HFFc6 (cell line): ENCODE data around the gene GPC6. TPM values are rescaled to one million over a fixed set of nuclear protein-coding genes. Genes with fewer than 3 reads are reported as not detected.

Experiments
- DNase-seq: peaks from one replicate; pipeline ENCODE4 v3.0.0-alpha.2; 2018
- H3K27ac Mint-ChIP-seq: 2 replicates; pipeline ENCODE4 v1.8.0; 2020; ENCODE audit warnings: mild to moderate bottlenecking, mixed read lengths
- H3K27me3 Mint-ChIP-seq: 2 replicates; pipeline ENCODE4 v1.8.0; 2021; ENCODE audit warnings: mild to moderate bottlenecking, moderate library complexity, mixed read lengths; ENCODE audit not compliant: insufficient read depth
- H3K36me3 Mint-ChIP-seq: 2 replicates; pipeline ENCODE4 v1.8.0; 2021; ENCODE audit warnings: low read depth, mixed read lengths
- H3K4me1 Mint-ChIP-seq: 2 replicates; pipeline ENCODE4 v1.8.0; 2020; ENCODE audit warnings: low read depth, mixed read lengths
- H3K4me3 Mint-ChIP-seq: 2 replicates; pipeline ENCODE4 v1.8.0; 2020; ENCODE audit warnings: mild to moderate bottlenecking, moderate library complexity, mixed read lengths
- H3K9me3 Mint-ChIP-seq: 2 replicates; pipeline ENCODE4 v1.8.0; 2020; ENCODE audit warnings: mild to moderate bottlenecking, mixed read lengths
- total RNA-seq, 6 experiments: library from RNA; stranded (reverse); fragmentation: NEBNext Ultra II Directional; extraction: Animal tissue kit (Norgen Biotek cat#: 25700); gene quantifications; 2 replicates in 1 of 6; 3 replicates in 5 of 6; pipeline ENCODE4 v1.2.3, GENCODE V29; 2021
- TF ChIP-seq, protein P1 (sequence below): fragments of 200-600 bp; sonication (generic); IDR thresholded peaks from 2 replicates; pipeline ENCODE4 v1.5.0; 2021; ENCODE audit warnings: antibody characterized with exemption, mild to moderate bottlenecking

The GPC6 gene
- total RNA-seq, 6 experiments from 2014 or later = 3.0 to 5.3 (median 4.4) TPM

DNA sequence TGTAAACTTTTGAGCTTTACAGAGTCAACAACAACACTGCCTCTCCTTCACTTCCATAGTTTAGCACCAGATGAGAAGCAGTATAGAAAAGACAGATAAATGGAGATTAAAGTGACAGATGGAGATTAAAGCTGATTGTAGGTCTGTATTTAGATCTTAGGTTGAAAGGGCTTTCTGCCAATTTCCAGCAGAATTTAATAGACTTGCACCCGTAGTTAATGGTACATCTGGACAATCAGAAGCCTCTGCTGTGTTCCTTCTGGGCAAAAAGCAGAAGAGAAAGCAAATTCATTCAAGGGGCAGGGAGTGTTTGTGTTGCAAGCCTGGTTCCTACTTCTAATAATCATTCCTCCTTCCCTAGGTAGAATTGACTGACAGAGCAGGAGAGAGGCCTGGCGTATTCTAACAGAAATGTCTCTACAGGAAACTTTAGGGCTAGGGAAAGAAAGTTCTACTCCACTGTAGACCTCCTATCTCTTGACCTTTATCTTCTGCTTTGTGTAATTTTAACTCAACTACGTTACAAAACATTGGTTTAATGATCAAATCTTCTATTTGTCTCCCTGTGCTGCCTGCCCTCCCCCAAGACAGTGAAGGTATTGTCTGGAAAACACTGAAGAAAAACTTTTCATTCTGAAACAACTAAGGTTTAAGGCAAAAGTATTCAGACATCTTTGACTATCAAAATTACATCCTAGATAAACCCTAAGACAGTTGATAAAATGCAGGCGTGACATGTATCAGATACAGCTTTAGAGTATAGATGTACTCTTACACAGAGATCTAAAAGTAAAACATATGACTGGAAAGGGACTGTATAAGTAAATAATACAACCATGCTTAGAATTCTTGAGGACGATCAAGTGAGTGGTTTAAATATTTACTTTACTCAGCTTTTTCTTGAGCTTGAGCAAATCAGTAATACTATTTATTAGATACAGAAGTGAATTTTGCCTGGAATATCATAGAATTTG, 44.4 kb downstream of the GPC6 start:
- no peak overlapping the region for H3K4me3 Mint-ChIP-seq
- peaks cover 29% of the 10 kb centered on the region for H3K4me1 Mint-ChIP-seq
- H3K27me3 Mint-ChIP-seq = no peaks in the 10 kb centered on the region; the same call in 1 of the 2 replicates
- TF ChIP-seq, protein P1, sequence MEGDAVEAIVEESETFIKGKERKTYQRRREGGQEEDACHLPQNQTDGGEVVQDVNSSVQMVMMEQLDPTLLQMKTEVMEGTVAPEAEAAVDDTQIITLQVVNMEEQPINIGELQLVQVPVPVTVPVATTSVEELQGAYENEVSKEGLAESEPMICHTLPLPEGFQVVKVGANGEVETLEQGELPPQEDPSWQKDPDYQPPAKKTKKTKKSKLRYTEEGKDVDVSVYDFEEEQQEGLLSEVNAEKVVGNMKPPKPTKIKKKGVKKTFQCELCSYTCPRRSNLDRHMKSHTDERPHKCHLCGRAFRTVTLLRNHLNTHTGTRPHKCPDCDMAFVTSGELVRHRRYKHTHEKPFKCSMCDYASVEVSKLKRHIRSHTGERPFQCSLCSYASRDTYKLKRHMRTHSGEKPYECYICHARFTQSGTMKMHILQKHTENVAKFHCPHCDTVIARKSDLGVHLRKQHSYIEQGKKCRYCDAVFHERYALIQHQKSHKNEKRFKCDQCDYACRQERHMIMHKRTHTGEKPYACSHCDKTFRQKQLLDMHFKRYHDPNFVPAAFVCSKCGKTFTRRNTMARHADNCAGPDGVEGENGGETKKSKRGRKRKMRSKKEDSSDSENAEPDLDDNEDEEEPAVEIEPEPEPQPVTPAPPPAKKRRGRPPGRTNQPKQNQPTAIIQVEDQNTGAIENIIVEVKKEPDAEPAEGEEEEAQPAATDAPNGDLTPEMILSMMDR = no peak
- DNase-seq = no peak
- H3K36me3 Mint-ChIP-seq = no peaks in the 10 kb centered on the region
- no peaks in the 10 kb centered on the region for H3K9me3 Mint-ChIP-seq
- no peak overlapping the region for H3K27ac Mint-ChIP-seq

DNA sequence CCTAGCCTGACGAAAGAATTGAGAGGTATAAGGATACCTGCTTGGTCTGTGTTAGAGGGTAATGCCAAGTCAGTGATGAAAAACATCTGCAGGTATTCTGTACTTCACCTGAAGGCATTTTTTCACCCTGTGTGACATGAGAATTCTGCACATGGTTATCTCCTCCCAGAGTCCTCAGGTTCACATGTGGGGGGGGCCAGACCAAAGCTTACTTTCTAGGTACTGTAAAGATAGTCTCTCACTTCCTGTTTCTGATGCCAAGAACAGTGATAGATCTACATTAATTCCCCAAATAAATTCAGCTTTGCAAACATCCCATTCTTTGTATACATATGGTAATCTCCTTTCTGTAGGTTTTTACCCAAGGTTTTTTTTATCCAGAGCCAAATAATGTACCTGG, 53.4 kb downstream of the GPC6 start:
- no peaks in the 10 kb centered on the region; the same call in 1 of the 2 replicates for H3K27me3 Mint-ChIP-seq
- no peak for DNase-seq
- no peaks in the 10 kb centered on the region for H3K9me3 Mint-ChIP-seq
- H3K4me3 Mint-ChIP-seq = no peak overlapping the region
- H3K36me3 Mint-ChIP-seq = no peaks in the 10 kb centered on the region
- no peak overlapping the region for H3K27ac Mint-ChIP-seq
- H3K4me1 Mint-ChIP-seq = no peaks in the 10 kb centered on the region
- TF ChIP-seq, protein P1 = no peak

DNA sequence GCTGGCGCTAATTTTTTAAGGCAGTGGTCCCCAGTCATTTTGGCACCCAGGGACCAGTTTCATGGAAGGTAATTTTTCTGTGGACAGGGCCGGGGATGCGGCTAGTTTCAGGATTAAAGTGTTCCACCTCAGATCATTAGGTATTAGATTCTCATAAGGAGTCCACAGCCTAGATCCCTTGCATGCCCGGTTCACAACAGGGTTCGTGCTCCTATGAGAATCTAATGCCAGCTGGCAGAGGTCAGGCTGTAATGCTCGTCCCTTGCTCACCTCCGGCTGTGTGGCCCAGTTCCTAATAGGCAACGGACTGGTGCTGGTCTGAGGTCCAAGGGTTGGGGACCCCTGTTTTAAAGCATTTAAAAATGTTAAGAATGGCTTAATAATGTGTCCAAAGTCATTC, 54.1 kb downstream of the GPC6 start:
- Mint-ChIP-seq H3K4me3 (no peak overlapping the region), H3K27ac (no peak overlapping the region), H3K36me3 (no peaks in the 10 kb centered on the region), H3K27me3 (no peaks in the 10 kb centered on the region; the same call in 1 of the 2 replicates), H3K9me3 (no peaks in the 10 kb centered on the region), H3K4me1 (no peaks in the 10 kb centered on the region)
- DNase-seq = no peak
- TF ChIP-seq, protein P1 = no peak

DNA sequence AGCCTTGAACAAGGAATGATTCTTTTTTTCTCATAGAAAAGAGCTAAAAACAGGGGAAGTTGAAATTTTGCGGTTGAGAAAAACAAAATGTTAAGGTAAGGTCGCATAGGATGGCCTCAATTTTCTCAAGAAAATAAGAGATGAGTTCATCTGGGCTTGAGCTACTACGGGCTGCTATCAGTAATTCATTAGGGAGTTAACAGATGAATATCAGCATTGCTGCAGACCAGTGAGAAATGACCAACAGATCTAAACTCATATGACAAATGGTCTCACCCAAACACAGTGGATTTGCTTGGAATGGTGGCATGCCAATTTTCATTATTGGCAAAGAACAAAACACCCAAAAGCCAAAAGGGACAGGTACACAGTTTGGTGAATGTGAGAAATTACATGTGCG, 56.6 kb downstream of the GPC6 start:
- H3K4me3 Mint-ChIP-seq = no peak overlapping the region
- no peaks in the 10 kb centered on the region for H3K4me1 Mint-ChIP-seq
- H3K9me3 Mint-ChIP-seq = no peaks in the 10 kb centered on the region
- H3K36me3 Mint-ChIP-seq = no peaks in the 10 kb centered on the region
- H3K27ac Mint-ChIP-seq = no peak overlapping the region
- no peak for DNase-seq
- TF ChIP-seq, protein P1 = no peak
- H3K27me3 Mint-ChIP-seq = no peaks in the 10 kb centered on the region

DNA sequence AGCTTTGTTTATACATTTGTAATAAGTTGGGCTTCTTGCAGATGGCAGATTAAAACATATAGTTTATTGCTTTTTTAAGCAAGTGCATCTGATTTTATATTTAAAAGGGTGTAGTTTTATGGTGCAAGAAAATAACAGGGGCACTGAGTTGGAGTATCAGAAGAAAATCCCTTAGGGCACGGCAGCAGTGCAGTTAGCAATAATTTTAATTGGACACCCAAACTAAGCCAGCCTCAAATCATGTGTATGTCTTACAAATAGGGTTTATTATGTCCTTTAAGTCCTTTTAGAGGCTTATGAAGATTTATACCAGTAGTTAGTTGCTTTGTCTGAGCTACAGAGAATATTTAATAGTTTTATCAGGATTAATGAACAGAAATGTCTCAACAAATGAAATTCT, 57.5 kb downstream of the GPC6 start:
- H3K4me3 Mint-ChIP-seq = no peak overlapping the region
- TF ChIP-seq, protein P1 = no peak
- H3K4me1 Mint-ChIP-seq = no peaks in the 10 kb centered on the region
- H3K9me3 Mint-ChIP-seq = no peaks in the 10 kb centered on the region
- H3K27ac Mint-ChIP-seq = no peak overlapping the region
- H3K27me3 Mint-ChIP-seq = no peaks in the 10 kb centered on the region
- DNase-seq = no peak
- no peaks in the 10 kb centered on the region for H3K36me3 Mint-ChIP-seq
